GM19328 (cell line): Measurements from ENCODE around the gene PRRX2.
"Not testable (repeated sequence)": the region's sequence is repeated elsewhere in the genome, so short reads cannot be mapped to it uniquely, and the experiment has no call there.

ENCODE experiments used
- ATAC-seq: cut with Tn5 transposase; IDR thresholded peaks from one replicate; pipeline ENCODE4 v1.9.1; 2021; ENCODE audit warnings: mild to moderate bottlenecking, moderate library complexity; ENCODE audit not compliant: unreplicated experiment

Gene PRRX2

GRCh38 chr9:129725795-129726251 lies 60.4 kb downstream of the PRRX2 start:
- no peak for ATAC-seq

- no peak for ATAC-seq
Measured at GRCh38 chr9:129726322-129727160, 61.1 kb downstream of the PRRX2 start.

GRCh38 chr9:129728744-129729143 lies 63.3 kb downstream of the PRRX2 start:
- ATAC-seq: no peak

- ATAC-seq: no peak
Measured at GRCh38 chr9:129731477-129732085, 66.1 kb downstream of the PRRX2 start.

GRCh38 chr9:129732100-129732499 lies 66.7 kb downstream of the PRRX2 start:
- no peak for ATAC-seq

- no peak for ATAC-seq
Measured at GRCh38 chr9:129732946-129733631, 67.6 kb downstream of the PRRX2 start.

- ATAC-seq: no peak
Measured at GRCh38 chr9:129733632-129733953, 68.1 kb downstream of the PRRX2 start.

- no peak for ATAC-seq
Measured at GRCh38 chr9:129735546-129735945, 70.1 kb downstream of the PRRX2 start.

GRCh38 chr9:129736334-129736733 lies 70.9 kb downstream of the PRRX2 start:
- no peak for ATAC-seq

GRCh38 chr9:129737479-129738274 lies 72.2 kb downstream of the PRRX2 start:
- ATAC-seq: no peak

GRCh38 chr9:129739432-129739831 lies 74.0 kb downstream of the PRRX2 start:
- no peak for ATAC-seq

- ATAC-seq: no peak
Measured at GRCh38 chr9:129740174-129740573, 74.7 kb downstream of the PRRX2 start.

- no peak for ATAC-seq
Measured at GRCh38 chr9:129740666-129741464, 75.4 kb downstream of the PRRX2 start.

GRCh38 chr9:129745200-129745599 lies 79.8 kb downstream of the PRRX2 start:
- no peak for ATAC-seq

- no peak for ATAC-seq
Measured at GRCh38 chr9:129746092-129746777, 80.8 kb downstream of the PRRX2 start.

GRCh38 chr9:129748249-129748648 lies 82.8 kb downstream of the PRRX2 start:
- no peak for ATAC-seq

- not testable (repeated sequence) for ATAC-seq
Measured at GRCh38 chr9:129749052-129749451, 83.6 kb downstream of the PRRX2 start.

- no peak for ATAC-seq
Measured at GRCh38 chr9:129749575-129749974, 84.1 kb downstream of the PRRX2 start.

GRCh38 chr9:129750013-129750638 lies 84.7 kb downstream of the PRRX2 start:
- no peak for ATAC-seq
